GM15510 (cell line): ENCODE measurements around the gene C20orf204.

Experiments
- POLR2A ChIP-seq: IDR thresholded peaks from 3 replicates; pipeline ENCODE4 v1.6.1; 2011; ENCODE audit warnings: borderline replicate concordance; ENCODE audit not compliant: insufficient read length; ENCODE audit errors: extremely low read depth

The C20orf204 gene

DNA sequence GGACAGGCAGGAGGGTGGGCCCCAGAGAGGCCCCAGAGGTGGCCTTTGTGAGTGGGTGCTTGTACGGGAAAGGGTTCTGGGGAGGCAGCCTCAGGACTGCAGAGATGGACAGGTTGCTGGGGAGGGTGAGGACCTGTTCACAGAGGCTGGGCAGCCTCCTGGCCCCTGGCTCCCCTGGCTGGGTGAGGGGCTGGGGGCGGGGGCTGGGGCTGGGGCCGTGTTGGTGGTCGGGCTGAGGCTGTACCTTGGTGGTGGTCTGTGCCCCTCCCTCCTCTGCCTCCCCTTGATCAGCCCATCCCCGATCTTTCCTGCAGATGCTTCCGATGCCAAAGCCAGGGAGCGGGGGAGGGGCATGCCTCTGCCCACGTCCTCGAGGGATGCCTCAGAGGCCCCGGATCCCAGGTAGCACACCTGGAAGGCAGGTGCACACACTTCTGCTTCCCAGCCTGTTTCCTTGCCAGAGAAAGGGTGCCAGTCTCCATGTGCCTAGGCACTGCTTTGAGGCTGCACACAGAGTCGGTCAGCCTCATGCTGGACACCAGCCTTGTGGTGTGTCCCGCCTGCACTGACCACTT, 31.8 kb downstream of the C20orf204 start:
- TF ChIP-seq POLR2A = no peak

DNA sequence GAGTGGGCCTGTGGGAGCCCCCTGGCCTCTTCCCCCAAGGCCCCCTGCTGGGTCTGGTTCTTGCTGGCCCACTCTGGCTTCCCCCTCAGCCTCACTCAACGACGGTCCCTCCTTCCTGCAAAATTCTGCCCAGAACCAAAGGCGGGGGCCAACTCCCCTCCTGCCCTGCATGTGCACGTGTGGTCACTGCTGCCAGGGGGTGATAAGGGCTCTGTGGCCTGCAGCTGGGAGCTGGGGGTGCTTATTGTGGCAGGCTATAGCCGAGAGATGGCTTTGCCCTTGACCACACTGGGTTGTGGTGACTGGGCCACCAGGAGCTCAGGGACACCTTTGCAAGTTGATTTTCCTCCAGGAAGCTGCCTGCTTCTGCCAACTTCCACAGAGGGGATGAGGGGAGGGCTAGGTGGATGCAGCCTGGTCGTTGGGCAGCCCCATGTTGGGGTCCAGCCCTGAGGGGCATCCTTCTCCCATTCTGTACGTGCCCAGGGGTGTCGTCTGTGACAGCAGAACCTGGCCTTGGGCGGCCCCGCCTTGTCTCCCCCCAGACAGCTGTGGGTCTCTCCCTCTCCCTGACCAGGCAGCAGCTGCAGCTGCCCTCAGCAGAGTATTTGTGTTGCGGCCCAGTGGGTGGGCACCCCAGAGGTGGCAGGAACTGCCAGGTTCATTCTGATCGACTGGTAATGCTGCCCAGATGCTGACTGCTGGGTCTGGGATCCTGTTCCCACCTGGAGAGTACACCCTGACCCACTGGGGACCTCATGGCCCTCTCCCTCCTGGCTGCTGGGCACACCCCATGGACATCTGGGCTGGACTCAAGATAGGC, 32.6 kb downstream of the C20orf204 start:
- TF ChIP-seq POLR2A = no peak

DNA sequence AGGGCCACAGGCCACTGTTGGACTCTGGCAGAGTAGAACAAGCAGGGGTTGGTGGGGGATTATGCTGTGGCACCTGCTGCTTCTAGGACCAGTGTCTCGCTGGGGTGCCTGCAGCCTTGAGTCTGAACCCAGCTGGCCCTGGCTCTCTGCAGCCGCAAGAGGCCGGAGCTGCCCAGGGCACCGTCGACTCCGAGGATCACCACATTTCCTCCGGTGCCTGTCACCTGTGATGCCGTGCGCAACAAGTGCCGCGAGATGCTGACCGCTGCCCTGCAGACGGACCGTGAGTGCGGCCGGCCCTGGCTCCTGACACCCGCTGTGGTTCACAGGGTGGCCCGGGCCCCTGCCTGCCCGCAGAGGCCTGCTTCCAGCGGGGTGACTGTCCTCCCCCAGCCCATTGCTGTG, 33.2 kb downstream of the C20orf204 start:
- no peak for TF ChIP-seq POLR2A

DNA sequence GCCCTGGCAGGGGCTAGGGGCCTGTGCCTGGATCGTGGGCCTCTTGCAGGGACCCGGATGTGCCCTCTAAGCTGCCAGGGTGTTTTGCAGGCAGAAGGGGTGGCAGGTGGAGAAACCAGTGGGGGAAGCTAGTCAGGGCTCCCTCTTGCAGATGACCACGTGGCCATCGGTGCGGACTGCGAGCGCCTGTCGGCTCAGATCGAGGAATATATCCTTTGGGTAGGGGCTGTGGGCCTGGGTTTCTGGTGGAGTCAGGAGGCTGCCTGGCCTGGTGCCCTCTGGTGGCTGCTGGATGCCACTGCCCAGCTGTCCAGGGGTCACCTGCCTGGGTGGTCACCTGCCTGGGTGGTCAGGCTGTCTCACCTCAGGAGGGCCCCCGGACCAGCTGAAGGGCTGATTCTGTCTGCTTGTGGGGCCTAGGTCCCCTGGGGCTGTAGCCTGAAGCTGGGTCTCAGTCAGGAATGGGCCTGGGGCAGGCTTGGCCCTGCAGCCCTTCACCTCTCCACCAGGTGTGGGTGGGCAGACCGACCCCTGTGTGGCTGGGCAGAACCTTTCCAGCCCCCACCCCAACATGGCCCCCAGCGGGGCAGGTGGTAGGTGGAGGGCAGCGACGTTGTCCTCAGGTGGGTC, 33.7 kb downstream of the C20orf204 start:
- TF ChIP-seq POLR2A = no peak

DNA sequence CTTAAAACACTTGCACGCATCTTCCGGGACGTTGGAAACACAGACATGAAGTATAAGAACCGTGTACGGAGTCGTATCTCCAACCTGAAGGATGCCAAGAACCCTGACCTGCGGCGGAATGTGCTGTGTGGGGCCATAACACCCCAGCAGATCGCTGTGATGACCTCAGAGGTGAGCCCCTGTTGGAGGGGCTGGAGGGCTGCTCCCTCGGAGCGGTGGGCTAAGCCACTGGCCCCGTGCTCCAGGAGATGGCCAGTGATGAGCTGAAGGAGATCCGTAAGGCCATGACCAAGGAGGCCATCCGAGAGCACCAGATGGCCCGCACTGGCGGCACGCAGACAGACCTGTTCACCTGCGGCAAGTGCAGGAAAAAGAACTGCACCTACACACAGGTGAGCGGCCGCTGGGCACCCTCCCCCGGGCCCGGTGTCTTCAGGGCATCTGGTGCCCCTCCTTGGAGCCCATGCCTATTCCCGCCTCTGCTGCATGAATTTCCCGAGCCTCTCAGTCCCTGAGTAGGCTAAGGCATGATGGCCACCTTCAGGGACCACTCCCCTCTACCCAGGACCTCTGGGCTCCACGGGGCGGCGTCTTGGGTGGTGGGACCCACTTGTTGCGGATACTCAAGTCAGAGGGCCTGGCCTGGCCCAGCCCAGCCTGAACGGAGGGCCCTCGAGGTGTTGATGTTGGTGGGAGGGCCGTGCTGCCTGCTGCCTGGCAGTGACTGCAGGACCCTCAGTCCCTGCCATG, 34.4 kb downstream of the C20orf204 start:
- TF ChIP-seq POLR2A = no peak

DNA sequence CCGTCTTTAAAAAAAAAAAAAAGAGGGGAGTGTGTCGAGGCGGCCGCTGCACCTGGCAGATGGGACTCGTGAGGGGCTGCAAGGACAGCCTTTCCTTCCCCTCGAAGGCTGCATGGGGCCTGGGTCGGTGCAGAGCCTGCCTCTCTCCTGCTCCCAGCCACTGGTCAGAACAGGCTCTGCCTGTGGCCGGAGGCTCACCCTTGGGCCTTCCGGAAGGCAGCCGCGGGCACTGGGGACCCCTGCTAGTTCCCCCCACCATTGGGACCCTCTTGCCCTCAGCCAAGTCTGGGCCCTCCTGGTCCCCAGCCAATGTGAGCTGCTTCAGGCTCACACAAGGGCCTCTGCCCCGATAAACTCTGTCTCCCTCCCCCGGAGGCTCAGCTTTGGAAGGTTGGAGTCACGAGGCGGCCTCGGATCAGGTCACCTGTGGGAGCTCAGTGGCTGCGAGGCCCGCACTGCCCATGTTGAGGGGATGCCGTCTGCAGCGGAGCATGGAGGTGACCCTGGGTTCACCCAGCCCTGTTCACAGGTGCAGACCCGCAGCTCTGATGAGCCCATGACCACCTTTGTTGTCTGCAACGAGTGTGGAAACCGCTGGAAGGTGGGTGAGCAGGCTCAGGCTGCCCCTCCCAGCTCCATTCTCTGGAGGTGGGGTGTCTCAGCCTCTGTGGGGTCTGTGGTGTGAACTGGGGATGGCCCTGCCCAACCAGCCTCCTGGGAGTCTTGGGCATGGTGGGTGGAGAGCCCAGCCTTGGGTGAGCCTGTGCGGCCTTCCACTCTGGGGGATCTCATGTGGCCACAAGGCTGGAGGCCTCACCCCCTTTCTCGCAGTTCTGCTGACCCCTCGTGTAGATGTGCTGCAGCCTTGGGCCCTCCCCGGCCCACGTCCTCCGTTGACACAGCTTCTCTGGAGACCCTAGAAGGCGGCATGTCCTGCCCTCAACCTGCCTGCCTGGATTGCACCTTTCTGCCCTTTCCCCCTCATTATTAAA, 35.7 kb downstream of the C20orf204 start:
- TF ChIP-seq POLR2A = peak; percentile 15

DNA sequence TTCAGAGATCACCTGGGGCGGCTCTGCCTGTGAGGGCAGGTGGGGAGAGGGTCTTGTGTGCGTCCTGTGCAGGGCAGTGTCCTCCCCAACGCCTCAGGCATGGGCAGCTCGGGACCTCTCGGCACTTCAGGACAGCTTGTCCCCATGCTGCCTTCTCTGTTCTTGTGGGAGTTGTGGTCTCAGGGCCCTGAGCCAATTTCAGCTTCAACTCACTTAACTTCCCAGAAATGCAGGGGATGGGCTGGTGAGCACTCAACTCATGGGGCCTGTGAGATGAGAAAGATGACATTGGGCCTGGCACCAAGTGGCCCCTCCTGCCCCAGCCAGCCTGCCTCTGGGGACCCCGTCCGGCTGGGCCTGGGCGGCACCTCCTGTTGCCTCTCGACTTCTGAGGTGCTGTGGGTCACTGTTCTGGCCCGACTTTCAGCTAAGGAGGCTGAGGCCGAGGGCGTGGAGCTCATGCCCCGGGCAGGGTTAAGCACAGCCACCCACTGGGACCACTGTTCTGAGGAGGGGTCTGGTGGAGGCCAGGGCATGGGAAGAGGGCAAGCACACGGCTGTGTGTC, 36.6 kb downstream of the C20orf204 start:
- no peak for TF ChIP-seq POLR2A

DNA sequence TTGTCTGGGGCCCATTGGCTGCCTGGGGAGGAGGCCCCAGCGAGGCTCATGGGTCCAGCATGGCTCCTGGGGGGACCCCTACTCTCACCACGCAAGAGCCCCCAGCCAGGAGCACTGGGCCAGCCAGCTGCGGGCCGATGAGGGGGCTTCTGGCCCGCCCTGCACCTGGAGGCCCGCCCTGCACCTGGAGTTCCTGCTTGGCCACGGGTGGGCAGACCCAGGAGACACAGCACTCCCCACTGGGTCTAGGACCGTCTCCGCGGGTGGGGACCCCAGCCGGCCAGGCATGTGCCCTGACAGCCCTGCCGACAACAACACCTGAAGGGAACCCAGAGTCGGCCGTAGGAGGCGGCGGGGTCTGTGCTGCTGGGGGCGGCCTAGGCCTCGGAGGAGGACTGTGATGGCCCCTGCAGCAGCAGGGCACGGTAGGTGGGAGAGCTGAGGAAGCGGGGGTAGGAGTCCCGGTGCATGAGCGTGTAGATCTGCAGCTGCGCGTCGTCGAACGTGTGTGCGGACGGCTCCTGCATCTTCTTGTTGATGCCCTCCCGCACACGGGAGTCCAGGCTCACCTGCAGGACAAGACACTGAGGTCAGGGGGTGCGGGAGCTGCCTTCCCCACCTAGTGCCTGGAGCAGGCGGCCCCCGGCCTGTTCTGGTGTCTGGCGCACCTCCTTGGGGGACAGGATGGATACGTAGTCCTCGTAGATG, 37.6 kb downstream of the C20orf204 start:
- TF ChIP-seq POLR2A = no peak

DNA sequence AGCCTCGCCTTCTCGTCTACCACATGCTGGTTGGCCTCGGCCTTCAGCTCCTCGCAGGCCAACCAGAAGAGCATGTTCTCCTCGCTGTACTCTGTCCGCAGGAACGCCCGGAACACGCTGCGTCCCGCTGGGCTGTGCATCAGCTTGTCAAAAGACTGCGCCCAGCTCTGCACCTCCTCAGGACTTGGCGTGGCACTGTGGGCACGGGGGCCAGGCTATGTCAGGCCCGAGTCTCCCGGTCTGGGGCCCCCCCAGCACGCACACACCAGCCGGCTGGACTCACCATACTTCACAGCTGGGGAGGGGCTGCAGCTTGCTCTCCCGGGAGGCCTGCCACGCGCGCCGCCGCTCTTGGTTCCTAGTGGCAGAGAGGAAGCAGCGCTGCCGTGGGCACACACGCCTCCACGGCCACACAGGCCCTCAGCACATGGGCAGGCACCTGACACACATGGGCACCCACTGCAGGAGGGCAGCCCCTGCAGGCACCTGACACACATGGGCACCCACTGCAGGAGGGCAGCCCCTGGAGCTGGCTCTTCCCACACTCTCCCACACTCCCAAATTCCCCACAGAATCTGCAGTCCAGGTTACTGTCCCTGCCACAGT, 38.3 kb downstream of the C20orf204 start:
- no peak for TF ChIP-seq POLR2A

DNA sequence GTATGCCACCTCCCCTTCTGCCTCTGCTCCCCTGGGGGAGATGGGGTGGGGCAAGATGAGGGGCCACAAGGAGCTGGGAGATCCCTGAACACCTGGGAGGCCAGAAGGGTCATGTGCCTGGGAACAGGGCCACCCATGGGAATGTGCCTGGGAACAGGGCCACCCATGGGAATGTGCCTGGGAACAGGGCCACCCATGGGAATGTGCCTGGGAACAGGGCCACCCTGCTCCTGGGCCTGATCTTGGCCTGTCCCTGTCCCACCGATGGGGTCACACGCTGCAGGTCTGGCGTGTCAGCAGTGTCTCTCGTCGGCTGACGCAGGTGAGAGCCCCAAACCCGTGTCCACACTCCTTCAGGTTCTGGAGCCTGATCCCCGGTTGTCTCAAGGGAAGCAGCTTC, 39.0 kb downstream of the C20orf204 start:
- no peak for TF ChIP-seq POLR2A

DNA sequence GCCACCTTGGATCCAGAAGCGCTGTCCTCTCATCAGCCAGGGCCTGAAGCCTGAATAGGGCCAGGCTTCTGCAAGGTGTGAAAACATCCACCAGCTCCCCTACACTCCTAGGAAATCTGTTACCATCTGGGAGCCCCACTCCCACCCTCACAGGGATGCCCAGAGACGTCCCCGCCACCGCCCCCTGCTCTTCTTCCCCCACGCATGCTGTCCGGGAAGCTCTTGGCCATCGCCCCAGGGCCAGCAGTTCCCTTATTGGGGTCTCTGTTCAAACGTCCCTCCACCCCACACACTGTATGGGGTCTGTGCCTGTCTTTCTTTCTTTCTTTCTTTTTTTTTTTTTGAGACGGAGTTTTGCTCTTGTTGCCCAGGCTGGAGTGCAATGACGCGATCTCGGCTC, 39.6 kb downstream of the C20orf204 start:
- no peak for TF ChIP-seq POLR2A

DNA sequence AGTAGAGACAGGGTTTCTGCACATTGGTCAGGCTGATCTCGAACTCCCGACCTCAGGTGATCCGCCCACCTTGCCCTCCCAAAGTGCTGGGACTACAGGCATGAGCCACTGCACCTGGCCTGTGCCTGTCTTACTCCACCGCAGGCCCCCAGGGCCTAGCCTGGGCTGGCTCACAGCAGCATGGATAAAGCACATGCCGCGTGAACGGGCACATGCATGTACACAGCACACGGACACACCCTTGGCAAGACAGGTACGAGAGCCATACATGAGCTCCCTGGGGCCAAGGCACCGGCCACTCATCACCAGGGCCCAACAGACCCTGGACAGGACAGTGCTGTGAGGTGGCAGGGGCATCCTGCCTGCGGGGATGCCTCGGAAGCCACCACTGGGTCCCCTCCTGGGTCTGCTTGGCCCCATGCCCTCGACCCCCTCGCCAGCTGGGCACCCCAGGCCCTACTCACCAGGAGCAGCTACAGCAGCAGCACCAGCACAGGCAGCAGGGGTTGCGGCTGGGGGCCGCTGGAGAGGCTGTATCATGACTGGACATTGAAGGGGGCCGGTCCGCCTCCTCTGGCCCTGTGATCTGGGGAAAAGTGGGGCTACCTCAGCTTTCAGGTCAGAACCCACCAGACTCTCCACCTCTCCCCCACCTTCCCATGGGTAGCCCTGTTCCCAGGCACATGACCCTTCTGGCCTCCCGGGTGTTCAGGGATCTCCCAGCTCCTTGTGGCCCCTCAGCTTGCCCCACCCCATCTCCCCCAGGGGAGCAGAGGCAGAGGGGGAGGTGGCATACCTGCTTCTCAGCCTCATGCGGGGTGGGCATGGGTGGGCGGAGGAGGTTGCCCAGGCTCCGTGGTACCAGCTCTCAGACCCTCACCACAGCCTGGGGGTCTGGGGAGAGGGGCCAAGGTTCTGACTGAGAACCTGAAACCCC, 40.3 kb downstream of the C20orf204 start:
- no peak for TF ChIP-seq POLR2A
